Stimulated activated CD4-positive, alpha-beta T cell treated with anti-CD3 and anti-CD28 coated beads, Interleukin-1b, Interleukin-23, amount 100 ng/mL, for 1 hour (primary cell): Measurements from ENCODE around the gene TBC1D1.

Experiments
- DNase-seq, 2 donors: peaks; one replicate each; pipeline ENCODE4 v3.0.0-alpha.2; 2020; ENCODE audit warnings: low read depth in 2 of 2

Gene TBC1D1

DNA sequence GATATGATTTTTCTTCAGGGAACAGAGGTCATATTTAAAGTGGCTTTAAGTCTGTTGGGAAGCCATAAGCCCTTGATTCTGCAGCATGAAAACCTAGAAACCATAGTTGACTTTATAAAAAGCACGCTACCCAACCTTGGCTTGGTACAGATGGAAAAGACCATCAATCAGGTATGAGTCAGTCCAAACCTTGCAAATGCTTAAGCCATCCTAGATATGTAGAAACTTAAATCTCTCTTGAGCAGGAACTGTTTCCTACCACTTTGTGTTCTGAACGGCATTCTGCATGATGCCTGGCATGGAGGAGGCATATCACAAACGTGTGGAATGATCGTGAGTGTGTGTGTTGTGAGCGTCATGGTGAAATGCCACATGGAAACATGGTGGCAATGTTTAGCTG, 234.1 kb downstream of the TBC1D1 start:
- no peak for DNase-seq

DNA sequence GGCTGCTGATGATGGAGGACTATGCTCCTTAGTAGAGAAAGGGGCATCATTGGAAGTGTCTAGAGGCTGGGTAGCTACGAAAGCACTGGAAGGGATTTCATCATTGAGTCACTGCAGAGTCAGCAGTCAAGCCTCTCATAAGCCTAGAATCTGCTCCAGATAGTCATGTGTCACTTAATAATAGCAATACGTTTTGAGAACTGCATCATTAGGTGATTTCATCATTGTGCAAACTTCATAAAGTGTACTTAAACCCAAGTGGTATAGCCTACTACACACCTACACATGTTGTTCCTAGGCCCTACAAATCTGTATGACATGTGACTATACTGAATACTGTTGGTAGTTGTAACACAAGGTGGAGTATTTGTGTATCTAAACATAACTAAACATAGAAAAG, 234.9 kb downstream of the TBC1D1 start:
- no peak for DNase-seq

DNA sequence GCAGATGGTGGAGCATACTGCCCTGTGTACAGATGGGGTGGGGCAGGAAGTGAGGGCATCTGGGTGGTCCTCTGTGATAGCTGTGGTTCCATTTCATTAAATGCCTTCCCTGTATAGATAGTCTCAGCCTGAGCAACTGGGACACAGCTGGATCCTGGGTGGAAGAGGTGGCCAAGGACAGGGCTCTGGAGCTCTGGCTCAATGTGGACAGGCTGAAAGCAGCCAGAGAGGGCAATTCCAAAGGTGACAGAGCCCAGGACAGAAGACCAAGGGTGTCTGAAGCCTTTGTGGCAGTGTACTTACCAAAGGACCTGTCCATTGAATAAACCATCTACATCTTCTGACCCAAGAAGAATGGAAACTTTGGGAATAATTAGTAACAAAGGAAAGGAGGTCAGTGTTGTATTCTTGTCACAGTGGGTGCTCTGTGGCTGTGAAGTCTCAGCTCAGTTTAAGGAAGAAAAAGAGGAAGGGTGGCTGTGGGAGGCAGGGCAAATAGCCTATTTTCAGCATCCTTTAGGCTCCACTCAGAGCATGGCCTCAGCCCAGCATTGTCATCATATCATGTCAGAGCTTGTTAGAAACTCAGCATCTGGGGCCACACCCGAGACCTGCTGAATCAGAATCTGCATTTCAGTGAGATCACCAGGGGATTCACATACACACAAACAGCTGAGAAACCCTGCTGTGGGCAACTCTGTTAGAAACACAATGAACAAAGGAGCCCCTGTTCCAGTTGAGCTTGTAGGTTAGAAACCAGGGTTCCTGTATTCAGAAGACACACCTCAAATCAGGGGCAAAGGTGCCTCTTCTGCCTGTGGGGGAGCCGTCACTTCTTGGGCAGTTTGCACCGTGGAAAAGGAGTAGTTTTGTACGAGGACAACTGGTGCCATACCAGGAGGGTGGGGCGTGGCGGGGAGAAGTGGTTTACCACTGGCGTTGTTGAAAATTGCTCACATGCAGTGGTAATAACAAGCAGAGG, 237.9 kb downstream of the TBC1D1 start:
- peak; percentile 14 to 30 for DNase-seq

DNA sequence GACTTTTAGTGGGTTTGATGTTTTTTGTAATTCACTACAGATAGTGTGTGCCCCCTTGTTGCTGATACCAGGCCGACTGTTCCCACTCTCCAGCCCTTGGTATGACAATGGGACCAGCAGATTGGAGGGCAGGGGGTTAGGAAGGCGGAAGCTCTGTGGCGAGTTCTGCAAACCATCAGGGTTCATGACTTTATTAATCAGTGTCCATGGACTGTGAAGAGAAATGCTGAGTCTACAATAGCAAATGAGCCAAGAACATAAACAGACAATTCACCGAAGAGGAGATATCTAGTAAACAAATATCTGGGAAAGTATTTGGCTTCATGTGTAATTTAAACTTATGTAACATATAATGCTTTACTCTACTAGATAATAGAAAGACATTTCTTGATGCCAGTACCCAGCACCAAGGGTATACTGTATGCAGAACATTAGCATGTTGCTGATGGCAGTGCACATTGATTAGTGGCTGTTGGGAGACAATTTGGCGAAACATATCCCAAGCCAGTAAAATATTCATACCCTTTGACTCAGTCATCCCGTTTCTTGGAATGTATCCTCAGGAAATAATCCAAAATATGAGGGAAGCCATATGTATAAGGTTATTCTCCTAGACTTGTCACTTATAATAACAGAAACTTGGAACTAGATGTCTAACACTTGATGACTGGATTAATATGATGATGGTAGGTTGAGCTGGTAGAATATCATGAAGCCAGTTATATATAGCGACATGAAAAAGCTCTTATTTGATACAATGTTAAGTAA, 238.8 kb downstream of the TBC1D1 start:
- no peak for DNase-seq

DNA sequence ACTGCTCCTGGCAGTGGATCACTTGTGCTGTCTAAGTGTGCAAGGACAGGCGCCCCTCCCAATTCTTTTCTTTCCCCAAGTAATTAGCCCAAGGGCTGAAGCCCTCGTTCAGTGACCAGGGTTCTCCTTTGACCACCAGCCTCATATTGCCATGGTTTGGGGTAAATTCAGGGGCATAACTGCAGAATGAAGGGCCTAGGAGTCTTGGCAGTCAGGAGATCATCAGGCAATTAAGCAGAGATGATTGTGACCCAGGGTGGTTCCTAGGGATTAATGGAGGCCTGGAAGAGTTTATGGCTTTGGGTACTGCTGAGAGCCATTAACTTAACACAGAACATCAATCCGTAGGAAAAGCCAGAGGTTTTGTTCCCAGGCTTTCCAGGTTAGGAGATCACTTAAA, 240.0 kb downstream of the TBC1D1 start:
- no peak for DNase-seq

DNA sequence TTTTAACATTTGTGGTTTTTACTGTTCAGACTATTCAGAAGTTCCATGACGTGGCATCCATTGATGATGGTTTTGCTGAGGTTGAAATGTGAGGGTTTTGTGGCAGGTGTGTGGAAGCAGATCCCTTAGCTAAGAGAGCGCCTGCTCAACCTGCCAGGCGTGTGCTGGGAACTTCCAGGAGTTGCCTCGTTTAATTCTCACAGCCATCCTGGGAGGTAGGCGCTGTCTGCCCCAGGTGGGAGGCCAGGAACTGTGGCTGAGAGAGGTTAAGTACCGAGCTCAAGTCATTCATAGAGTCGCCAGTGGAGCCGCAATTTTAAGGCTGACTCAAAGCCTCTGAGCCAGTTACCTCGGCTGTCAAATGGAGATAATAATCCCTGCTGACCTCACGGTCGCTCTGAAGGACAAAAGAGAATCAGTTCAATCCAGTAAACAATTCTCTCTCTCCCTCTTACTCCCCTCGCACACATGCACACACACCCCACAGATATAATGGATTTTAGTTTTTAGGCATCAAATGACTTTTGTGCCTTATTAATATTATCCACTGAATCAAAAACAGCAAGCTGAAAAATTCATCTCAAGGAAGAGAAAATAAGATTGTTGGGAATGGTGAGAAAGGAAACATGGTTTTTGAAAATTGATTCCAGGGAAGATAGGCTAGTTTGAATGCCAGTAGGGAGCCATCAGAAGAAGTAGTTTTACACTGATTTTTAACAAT, 240.6 kb downstream of the TBC1D1 start:
- DNase-seq: peak; percentile 39

DNA sequence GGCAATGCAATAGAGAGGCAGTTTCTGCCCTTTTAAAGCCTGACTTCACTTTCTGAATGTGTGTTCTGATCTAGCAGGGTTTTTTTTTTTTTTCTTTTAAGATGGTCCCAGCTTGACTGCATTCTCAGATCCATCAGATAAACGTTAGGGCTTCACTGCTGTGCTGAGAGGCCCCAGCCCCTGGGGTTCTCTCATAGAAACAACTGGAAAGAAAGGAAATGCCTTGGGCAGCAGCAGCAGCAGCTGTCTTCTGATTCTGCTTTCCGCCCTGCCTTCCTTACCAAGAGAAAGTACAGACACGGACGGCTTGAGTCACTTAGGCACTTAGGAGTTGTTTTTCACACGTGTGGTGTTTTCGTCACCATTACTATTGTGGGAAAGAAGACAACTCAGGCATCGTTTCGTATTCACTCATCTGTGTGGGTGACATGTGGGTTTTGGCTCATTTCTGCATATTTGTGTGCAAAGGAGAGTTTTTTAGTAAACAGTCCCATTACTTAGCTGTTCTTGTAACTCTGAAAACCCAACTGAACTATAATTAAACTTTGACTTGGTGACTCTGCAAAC, 241.3 kb downstream of the TBC1D1 start:
- DNase-seq: peak; percentile 26 to 30

DNA sequence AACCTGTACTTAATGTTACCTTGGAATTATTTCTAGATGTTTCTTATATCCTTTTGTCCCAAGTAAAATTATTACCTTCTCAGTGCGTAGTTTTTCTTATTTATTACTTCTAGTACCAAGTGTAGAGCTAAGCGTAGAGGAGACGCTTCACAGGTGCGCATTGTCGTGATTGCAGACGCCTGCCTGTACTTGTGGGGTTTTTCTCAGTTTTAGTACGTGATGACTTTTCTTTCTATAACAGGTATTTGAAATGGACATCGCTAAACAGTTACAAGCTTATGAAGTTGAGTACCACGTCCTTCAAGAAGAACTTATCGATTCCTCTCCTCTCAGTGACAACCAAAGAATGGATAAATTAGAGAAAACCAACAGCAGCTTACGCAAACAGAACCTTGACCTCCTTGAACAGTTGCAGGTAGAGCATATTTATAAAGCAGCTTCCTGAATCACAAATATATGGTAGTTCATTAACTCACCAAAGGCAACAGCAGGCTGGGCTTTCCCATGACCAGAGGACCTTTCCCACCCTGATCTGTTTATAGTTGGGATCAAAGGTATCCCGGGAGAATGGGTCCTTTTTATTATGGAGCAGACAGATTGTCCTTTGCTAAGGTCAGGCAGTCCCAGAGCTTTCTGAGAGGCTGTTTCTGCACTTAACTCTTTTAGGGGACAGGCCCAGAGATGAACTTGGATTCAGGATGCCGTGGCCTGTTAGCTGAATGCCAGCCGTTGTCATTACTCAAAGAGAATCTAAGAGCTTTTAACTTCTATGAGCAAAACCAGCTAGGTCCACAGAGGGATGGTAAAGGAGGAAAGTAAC, 242.2 kb downstream of the TBC1D1 start:
- no peak for DNase-seq

DNA sequence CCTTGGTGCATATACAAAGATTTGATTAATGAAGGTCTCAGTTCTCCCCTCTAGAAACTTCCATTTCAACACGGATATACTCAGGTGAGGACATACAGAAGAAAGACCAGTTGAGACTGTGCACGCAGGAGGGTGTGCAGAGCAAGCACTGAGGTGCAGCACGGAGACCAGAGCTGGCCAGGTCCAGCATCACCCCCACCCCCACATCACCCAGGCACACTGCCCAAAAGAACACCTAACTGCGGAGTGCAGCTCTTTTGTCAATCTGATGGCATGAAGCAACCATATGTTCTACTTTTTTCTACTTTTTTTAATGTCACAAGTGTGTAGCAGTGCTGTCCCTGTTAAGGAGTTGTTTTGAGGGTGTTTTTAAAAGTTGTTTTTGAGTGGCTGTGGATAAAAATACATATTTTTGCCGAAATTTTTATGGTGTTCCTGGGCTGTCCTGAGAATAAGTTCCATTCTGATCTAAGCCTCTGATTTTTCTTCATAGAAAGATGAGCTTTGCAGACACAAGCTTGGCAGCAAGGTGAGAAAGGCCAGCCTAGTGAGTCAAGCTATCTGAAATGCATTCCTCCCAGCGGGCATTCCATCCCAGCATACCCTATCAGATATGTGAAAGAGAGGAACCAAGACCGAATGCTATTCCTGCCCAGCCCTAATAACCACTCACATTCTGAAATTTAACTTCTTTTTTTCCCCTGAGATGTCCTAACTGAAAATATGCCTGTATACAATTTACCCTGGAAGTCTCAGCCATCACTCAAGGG, 243.0 kb downstream of the TBC1D1 start:
- DNase-seq: no peak

DNA sequence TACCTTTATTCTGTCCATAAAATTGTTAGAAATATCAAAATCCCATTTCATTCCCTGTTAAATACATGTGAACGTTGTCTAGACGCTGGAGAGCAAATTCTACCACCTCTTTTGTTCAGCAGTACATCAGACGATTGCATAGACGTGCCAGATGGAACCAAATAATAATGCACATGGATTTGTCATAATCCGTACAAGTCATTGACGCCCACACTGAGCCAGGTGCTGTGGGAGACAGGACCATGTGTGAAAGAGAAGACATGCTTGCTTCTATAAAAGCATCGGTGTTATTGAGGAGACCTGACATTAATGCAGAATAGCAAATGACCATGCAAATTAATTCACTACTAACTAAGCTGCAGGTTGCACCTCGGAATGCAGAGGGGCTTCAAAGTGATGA, 244.3 kb downstream of the TBC1D1 start:
- DNase-seq: no peak

DNA sequence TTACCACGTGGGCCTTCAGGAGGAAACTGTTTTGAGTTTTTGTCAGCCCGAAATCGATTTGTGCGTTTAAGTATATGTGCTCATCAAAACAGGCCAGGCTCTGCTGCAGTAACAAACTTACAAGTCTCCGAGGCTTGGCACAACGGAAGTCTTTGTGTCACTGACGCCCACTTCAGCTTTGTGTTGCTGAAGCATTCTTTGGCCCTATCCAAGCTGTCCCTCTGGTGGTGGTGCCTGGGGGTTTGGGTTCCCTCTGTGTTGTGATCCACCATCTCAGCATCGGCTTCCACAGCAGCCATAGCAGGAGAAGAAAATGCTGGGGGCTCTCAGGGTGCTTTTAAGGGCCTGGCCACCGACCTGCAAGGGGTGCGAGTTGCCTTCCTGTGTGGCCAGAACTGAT, 245.7 kb downstream of the TBC1D1 start:
- no peak for DNase-seq

DNA sequence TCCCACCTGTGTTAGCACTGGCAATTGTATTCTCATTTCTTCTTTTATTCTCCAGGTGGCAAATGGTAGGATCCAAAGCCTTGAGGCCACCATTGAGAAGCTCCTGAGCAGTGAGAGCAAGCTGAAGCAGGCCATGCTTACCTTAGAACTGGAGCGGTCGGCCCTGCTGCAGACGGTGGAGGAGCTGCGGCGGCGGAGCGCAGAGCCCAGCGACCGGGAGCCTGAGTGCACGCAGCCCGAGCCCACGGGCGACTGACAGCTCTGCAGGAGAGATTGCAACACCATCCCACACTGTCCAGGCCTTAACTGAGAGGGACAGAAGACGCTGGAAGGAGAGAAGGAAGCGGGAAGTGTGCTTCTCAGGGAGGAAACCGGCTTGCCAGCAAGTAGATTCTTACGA, 246.2 kb downstream of the TBC1D1 start:
- no peak for DNase-seq

DNA sequence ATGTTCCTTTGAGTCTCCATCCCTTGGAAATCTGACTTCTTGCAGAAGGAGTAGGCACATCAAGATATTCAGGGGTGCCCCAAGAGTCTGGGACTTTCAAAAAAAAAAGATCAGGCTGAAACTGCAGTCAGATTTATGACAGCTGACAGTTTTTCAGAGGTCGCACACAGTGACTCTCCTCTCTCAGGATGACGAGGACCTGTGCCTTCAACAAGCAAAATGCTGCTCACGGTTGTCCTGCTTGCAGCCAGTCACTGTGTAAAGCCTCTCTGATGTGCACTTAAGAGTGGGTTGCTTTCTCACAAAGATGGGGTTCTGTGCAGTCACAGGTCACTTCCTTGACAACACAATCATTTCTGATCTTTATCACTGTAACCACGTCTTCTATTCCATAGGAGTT, 247.5 kb downstream of the TBC1D1 start:
- DNase-seq: no peak

DNA sequence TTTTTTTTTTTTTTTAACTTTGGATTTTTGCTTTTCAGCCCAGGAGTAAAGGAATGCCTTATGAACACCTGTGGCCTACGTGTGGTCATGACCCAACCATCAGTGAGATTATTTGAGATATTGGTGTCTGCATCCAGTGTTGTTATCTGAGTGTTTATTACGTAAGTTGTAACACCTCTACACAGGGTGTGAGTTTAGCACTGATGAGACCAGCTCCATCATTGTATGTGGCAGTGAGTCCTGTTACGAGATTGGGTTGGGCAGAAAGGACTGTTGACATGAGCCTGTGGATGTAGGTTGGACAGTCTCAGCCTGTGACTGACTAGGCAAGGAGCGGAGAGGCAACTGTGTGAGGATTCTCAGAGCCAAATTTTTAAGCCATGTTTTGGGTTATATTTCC, 248.3 kb downstream of the TBC1D1 start:
- no peak for DNase-seq

DNA sequence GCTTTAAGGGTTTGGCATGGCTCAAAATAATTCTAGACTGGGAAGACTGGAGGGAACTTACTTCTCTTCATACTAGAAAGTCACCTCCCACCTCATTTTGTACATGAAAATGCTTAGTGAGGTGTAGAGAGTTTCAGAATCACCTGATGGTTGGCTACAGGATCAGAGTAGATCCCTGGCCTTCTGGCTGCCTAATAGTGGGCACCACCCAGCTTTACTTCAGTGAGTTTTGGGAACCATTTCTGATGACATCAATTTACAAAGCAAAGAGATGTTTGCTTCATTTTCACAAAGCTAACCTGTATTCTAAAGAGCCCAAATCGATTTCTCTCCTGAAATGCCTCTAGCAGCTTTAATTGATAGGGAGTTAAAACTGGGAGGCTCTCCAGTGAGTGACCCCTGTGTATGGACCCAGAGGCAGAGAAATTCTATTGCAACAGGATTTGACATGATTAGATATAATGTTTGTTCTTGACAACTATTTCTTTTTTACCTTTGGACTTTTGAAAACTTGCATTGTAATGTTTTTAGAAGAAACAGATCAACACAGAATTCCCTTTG, 249.8 kb downstream of the TBC1D1 start:
- DNase-seq: no peak

DNA sequence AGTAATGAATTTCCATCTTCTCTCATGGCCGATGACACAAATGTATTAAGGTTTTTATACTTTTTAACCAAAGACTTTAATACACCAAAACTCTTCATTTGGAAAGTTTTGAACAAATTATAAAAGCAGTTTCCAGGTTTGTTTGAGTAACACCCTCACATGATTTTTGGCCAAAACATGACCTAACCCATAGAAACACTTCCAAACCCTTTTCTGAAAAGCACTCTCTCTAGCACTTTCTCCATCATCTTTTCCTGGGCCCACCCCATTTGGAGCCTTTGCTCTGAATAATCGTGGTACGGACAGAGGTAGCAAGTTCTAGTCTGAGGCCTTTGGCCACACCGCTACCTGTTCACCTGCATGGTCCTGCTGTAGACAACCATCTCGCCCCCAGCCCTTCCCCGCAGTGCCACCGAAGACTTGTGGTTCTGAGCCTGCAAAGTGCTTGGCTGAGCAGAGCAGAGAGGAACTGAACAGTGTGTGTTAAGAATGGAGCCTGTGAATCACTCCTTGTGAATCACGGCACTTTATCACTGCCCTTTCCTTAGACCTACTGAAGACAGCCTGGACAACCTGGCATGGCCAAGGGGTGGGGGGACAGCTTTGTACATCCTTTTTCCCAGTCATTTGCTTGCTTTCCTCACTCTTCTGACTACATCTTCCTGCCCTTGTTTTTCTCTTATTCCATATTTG, 251.1 kb downstream of the TBC1D1 start:
- DNase-seq: no peak

DNA sequence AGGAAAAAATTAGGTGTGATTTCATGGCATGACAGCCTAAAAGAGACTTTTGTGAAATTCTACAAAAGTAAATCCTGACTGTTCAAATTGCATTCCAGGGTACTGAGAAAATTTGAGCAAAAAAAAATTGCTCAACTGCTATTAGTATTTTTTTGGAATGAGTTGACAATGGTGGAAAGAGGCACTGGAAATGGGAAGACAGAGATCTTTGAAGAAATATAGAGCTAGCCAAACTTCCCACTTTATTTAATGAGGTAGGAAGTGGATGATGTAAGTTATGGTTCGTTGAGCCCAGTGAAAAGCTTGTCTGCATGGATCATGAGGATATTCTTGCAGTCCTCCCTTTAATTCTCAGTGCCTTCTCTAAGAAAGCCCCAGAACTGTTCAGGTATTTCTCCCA, 253.1 kb downstream of the TBC1D1 start:
- no peak for DNase-seq

DNA sequence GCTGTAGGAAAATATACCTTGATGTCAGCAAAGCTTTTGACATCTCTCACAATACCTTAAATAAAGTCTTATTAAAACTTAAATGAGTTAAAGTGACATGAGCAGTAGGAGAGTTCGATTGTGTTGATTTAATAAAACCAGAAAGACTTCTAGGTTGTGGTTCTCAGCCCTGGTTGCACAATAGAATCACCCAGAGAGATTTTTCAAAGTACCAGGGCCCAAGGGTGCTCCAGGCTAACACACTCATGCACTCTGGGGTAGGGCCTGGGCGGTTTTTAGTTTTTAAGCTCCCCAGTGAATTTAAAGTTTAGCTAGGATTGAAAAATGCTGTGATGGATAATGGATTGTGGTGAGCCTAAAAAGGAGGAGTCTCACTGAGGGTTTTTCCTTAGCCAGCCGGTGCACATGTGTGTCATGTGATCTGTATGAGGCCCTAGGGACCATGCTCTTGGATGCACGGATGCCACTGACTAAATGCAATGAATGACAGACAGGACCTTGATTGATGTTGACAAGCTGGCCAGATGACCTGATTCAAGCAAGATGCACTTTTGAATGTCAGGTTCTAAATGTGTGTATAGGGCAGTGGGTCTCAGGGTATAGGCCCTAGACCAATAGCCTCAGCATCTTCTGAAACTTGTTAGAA, 254.3 kb downstream of the TBC1D1 start:
- DNase-seq: no peak

DNA sequence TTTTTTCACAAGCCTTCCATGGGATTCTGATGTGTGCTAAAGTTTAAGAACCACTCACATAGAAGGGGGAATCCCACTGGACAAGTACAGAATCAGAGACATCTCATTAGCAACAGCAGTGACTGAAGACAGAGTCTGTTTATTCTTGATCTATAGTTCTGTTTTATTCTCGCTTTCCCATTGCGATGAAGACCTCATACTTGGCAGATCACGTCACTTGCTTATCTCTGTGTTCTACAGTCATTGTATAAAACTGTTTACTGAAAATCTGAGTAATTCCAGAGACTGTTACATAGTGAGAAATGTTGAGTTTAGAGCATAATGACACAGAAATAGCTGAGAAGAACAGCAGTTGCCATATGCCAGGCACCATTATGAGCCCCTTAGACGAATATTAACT, 254.9 kb downstream of the TBC1D1 start:
- DNase-seq: no peak
